GM12878 (cell line): ENCODE data around the gene DDX10. TPM values are rescaled to one million over a fixed set of nuclear protein-coding genes. Genes with fewer than 3 reads are reported as not detected.

ENCODE experiments used
- ATAC-seq: fragments of 200-7000 bp; cut with Tn5 transposase; 3 replicates; pipeline ENCODE4 v1.9.1; 2020; ENCODE audit warnings: mild to moderate bottlenecking, moderate library complexity
- BruUV-seq: library from RNA; stranded (reverse); fragments of 400-500 nt; replicated peaks from 2 replicates; lab custom pipeline; 2021; lab: Mats Ljungman, UMichigan
- CTCF ChIA-PET: fragments of 300-600 bp; sonication (Branson Sonifier 250); formaldehyde crosslinking; extraction: SDS; loops from one replicate; lab custom pipeline; 2021; ENCODE audit warnings: inconsistent platforms; lab: Yijun Ruan, JAX
- POLR2A ChIA-PET: fragments of 350-600 bp; formaldehyde crosslinking; extraction: SDS; loops from one replicate; lab custom pipeline; 2021; ENCODE audit warnings: inconsistent platforms; lab: Charles Lee
- RAD21 ChIA-PET: fragments of 300-600 bp; sonication (Branson Sonifier 250); formaldehyde crosslinking; loops from one replicate; lab custom pipeline; 2023; ENCODE audit warnings: antibody characterized with exemption; ENCODE audit not compliant: unreplicated experiment; lab: Charles Lee
- SMC1A ChIA-PET: fragments of 300-600 bp; sonication (Branson Sonifier 250); formaldehyde crosslinking; loops from one replicate; lab custom pipeline; 2023; ENCODE audit not compliant: unreplicated experiment, uncharacterized antibody; lab: Charles Lee
- DNase-seq: peaks from one replicate; pipeline ENCODE4 v3.0.0-alpha.2; 2011; ENCODE audit warnings: low read depth, low spot score
- FAIRE-seq: peaks from 3 replicates; lab custom pipeline; 2011; peaks lifted over from hg19 to GRCh38; lab: Jason Lieb, UNC
- H2AFZ ChIP-seq: 2 replicates; pipeline ENCODE4 v1.6.0; 2011; ENCODE audit warnings: low read depth, low read length, control low read depth; ENCODE audit not compliant: control insufficient read depth
- H3K27ac ChIP-seq: 2 replicates; pipeline ENCODE4 v1.5.1; 2011; ENCODE audit warnings: control low read depth; ENCODE audit not compliant: control insufficient read depth, insufficient read depth
- H3K27me3 ChIP-seq, 2 experiments: replicated peaks in 1 of 2; 2 replicates each; pipeline versions ENCODE4 v1.6.0 to v1.6.1; 2011; ENCODE audit warnings: low read length in 1 of 2; ENCODE audit not compliant: control insufficient read depth in 2 of 2, insufficient read depth in 2 of 2
- H3K36me3 ChIP-seq, 2 experiments: 2 replicates each; pipeline ENCODE4 v1.5.1; 2011; ENCODE audit warnings: low read length in 1 of 2; ENCODE audit not compliant: control insufficient read depth in 2 of 2, insufficient read depth in 2 of 2
- H3K4me1 ChIP-seq: 2 replicates; pipeline ENCODE4 v1.6.1; 2011; ENCODE audit warnings: mild to moderate bottlenecking, low read length, moderate library complexity, mixed read lengths; ENCODE audit not compliant: control insufficient read depth, insufficient read depth
- H3K4me2 ChIP-seq: 2 replicates; pipeline ENCODE4 v1.6.0; 2011; ENCODE audit warnings: control low read depth; ENCODE audit not compliant: control insufficient read depth, insufficient read depth
- H3K4me3 ChIP-seq: fragments of 200-600 bp; sonication (generic); 2 replicates; pipeline ENCODE4 v1.5.1; 2016
- H3K79me2 ChIP-seq: 2 replicates; pipeline ENCODE4 v1.6.0; 2011; ENCODE audit warnings: low read length; ENCODE audit not compliant: control insufficient read depth, insufficient read depth
- H3K9ac ChIP-seq: 2 replicates; pipeline ENCODE4 v1.8.0; 2011; ENCODE audit warnings: low read length, control low read depth, mixed read lengths; ENCODE audit not compliant: control insufficient read depth, insufficient read depth
- H3K9me3 ChIP-seq: replicated peaks from 3 replicates; pipeline ENCODE4 v1.5.1; 2011; ENCODE audit warnings: mild to moderate bottlenecking, low read length; ENCODE audit not compliant: control insufficient read depth, insufficient read depth
- H4K20me1 ChIP-seq: 2 replicates; pipeline ENCODE4 v1.6.0; 2011; ENCODE audit not compliant: control insufficient read depth, insufficient read depth
- RAD21 ChIP-seq: IDR thresholded peaks from 2 replicates; pipeline ENCODE4 v1.6.1; 2011; ENCODE audit warnings: mild to moderate bottlenecking, low read depth, low read length, moderate library complexity; ENCODE audit not compliant: insufficient read depth
- SMC3 ChIP-seq: IDR thresholded peaks from 2 replicates; pipeline ENCODE4 v1.6.1; 2011; ENCODE audit warnings: low read length, improper control_type of control experiment, borderline replicate concordance
- SUZ12 ChIP-seq: fragments of 200-600 bp; sonication (generic); IDR thresholded peaks from one replicate; pipeline ENCODE4 v1.6.1; 2018; ENCODE audit warnings: antibody characterized with exemption, mild to moderate bottlenecking; ENCODE audit not compliant: unreplicated experiment
- WGBS: methylation state at CpG from one replicate; pipeline ENCODE4 v1.1.6; 2016; ENCODE audit warnings: low lambda C conversion rate; ENCODE audit not compliant: insufficient replicate concordance, insufficient coverage; ENCODE audit errors: missing lambda C conversion rate; 5-methylcytosine and 5-hydroxymethylcytosine counted together
- in situ Hi-C: fragments of 300-500 bp; cut with MboI; formaldehyde crosslinking; loops from 9 replicates; pipeline ENCODE4 v1.14.3; 2018; ENCODE audit warnings: mixed read lengths
- intact Hi-C: fragments of 100-400 bp; cut with micrococcal nuclease; formaldehyde crosslinking; loops from one replicate; pipeline ENCODE4 v1.14.2; 2022; ENCODE audit not compliant: unreplicated experiment
- polyA plus RNA-seq, 11 experiments: library from polyadenylated mRNA; depleted of rRNA in 4 of 11; unstranded in 6 of 11; stranded (reverse) in 5 of 11; fragments of >200 nt; fragmentation: Nextera tagmentation in 4 of 11; fragmentation: Illumina TruSeq in 1 of 11; extraction: Ambion mirVana in 4 of 11; extraction: Trizol in 1 of 11; gene quantifications; 1 replicate in 1 of 11; 2 replicates in 10 of 11; pipeline versions ENCODE4 v1.2.1 to v1.2.3, GENCODE V29; 2011 to 2016; ENCODE audit warnings: inconsistent platforms in 2 of 11, missing spikeins in 2 of 11, low read depth in 1 of 11
- total RNA-seq, 4 experiments: library from RNA; depleted of rRNA in 3 of 4; stranded (reverse); fragments of >200 nt in 3 of 4; fragmentation: Illumina TruSeq in 1 of 4; extraction: Trizol in 1 of 4; gene quantifications; 2 replicates each; pipeline versions ENCODE4 v1.2.1 to v1.2.3, GENCODE V29; 2013 to 2021
- TF ChIP-seq, protein P1 (sequence below), 3 experiments: IDR thresholded peaks in 2 of 3; conservative IDR thresholded peaks in 1 of 3; 2 replicates each; pipeline ENCODE4 v1.5.1; 2011; ENCODE audit warnings: low read depth in 3 of 3, low read length in 3 of 3, mild to moderate bottlenecking in 3 of 3, control low read depth in 2 of 3, moderate library complexity in 2 of 3, inconsistent platforms in 1 of 3, mixed read lengths in 1 of 3; ENCODE audit not compliant: control insufficient read depth in 2 of 3, insufficient read depth in 1 of 3; ENCODE audit errors: extremely low read depth in 1 of 3

Gene DDX10
- total and polyA plus RNA-seq, 10 of the 15 experiments (the other 5 are each of a cell fraction or from before 2014, with no cell fraction given) = 20.9 to 51.5 (median 31.9) TPM

DNA sequence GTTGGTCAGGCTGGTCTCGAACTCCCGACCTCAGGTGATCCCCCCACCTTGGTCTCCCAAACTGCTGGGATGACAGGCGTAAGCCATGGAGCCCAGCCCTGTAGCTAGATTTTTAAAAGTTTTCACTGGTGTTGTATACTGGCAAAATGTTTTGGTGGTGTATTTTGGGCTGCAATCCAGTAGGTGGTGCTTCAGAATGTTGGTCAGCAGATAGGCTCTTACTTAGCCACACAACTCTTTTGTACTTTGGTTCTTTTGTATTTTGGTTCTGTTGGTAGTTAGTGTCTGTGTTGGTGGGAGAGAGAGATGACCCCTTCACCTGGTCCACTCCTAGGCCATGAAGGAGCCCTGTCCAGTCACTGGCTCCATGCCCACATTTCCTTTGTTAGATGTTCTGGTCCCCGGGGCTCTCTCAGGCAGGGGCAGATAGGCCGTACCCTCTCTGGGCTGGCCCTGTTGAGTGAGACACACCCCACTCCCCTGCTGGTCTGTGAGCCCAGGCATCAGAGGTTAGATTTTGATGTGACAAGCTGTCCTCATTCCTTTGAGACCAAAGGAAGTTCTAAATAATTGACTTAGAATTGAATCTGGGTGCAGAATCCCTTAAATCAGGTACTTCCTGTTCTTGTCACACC lies 123.8 kb downstream of the DDX10 start:
- Histone ChIP-seq H3K27me3 (no peaks in the 10 kb centered on the region), H2AFZ (no peak overlapping the region), H3K36me3 (no peaks in the 10 kb centered on the region), H3K27ac (no peak overlapping the region), H4K20me1 (no peaks in the 10 kb centered on the region), H3K9me3 (no peaks in the 10 kb centered on the region), H3K4me2 (no peak overlapping the region), H3K9ac (no peak overlapping the region), H3K79me2 (peaks cover 4% of the 10 kb centered on the region), H3K4me3 (no peak overlapping the region), H3K4me1 (peaks cover 4% of the 10 kb centered on the region; the same call in 1 of the 2 replicates)
- FAIRE-seq (no peak), ATAC-seq (peak; percentile 84), DNase-seq (no peak)
- RAD21 ChIA-PET = interaction anchor here (1.0 to 1.5 kb wide), 6 partner anchors 8 to 100 kb away, joined by 3 to 5 read pairs (median 4); no protein-coding TSS in a partner anchor
- in situ Hi-C loops = loop anchor here (10.0 kb wide), 1 partner anchor 906 kb away; no protein-coding TSS in a partner anchor
- 95% methylated on average over 5 of the region's 5 CpGs for WGBS
- intact Hi-C loops = no loop called here
- no peak for TF ChIP-seq SUZ12
- peak; percentile 69 for TF ChIP-seq RAD21
- TF ChIP-seq, protein P1, sequence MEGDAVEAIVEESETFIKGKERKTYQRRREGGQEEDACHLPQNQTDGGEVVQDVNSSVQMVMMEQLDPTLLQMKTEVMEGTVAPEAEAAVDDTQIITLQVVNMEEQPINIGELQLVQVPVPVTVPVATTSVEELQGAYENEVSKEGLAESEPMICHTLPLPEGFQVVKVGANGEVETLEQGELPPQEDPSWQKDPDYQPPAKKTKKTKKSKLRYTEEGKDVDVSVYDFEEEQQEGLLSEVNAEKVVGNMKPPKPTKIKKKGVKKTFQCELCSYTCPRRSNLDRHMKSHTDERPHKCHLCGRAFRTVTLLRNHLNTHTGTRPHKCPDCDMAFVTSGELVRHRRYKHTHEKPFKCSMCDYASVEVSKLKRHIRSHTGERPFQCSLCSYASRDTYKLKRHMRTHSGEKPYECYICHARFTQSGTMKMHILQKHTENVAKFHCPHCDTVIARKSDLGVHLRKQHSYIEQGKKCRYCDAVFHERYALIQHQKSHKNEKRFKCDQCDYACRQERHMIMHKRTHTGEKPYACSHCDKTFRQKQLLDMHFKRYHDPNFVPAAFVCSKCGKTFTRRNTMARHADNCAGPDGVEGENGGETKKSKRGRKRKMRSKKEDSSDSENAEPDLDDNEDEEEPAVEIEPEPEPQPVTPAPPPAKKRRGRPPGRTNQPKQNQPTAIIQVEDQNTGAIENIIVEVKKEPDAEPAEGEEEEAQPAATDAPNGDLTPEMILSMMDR (IDR thresholded peaks at IDR 0.05 in 2 of 3, conservative IDR thresholded peaks at IDR 0.05 in 1 of 3; ENCODE audit: control insufficient read depth in 2 of 3, extremely low read depth in 1 of 3, insufficient read depth in 1 of 3, low read depth in 3 of 3, low read length in 3 of 3) = peak; percentile 50 to 55 (median 51); a peak in 5 of 6 replicates
- peak; percentile 47; the same call in 1 of the 2 replicates for TF ChIP-seq SMC3
- SMC1A ChIA-PET = interaction anchor here (0.7 to 2.7 kb wide), 9 partner anchors 9 to 909 kb away, joined by 3 to 9 read pairs (median 4); no protein-coding TSS in a partner anchor
- CTCF ChIA-PET = interaction anchor here (0.6 to 4.5 kb wide), 20 partner anchors 9 to 959 kb away, joined by 3 to 24 read pairs (median 4); no protein-coding TSS in a partner anchor
- no TSS peak for BruUV-seq
- POLR2A ChIA-PET = no interaction called here
